Activated naive CD8-positive, alpha-beta T cell treated with anti-CD3 and anti-CD28 coated beads, Interleukin-2, amount 10 ng/mL, durations not matched to agents 7 days and 5 days (primary cell): ENCODE data around the gene NAPSA. TPM values are rescaled to one million over a fixed set of nuclear protein-coding genes. Genes with fewer than 3 reads are reported as not detected.
A peak's percentile ranks its signal among the peaks of the same experiment; 100 is the strongest.

ENCODE experiments used
- ATAC-seq: fragments of 150-1000 bp; cut with Tn5 transposase; one replicate; pipeline ENCODE4 v1.10.0; 2021; ENCODE audit warnings: low read depth, moderate library complexity
- POLR2A ChIA-PET: fragments of 350-600 bp; sonication (Branson Sonifier 250); formaldehyde crosslinking; loops from one replicate; lab custom pipeline; 2021; ENCODE audit warnings: antibody characterized with exemption; lab: Charles Lee
- DNase-seq: peaks from one replicate; pipeline ENCODE4 v3.0.0; 2021
- H3K27ac Mint-ChIP-seq: one replicate; pipeline ENCODE4 v1.8.0; 2022; ENCODE audit warnings: mild to moderate bottlenecking, mixed read lengths
- H3K27me3 Mint-ChIP-seq: one replicate; pipeline ENCODE4 v1.8.0; 2022; ENCODE audit warnings: mild to moderate bottlenecking, moderate library complexity, mixed read lengths
- H3K36me3 Mint-ChIP-seq: one replicate; pipeline ENCODE4 v1.8.0; 2021; ENCODE audit warnings: mild to moderate bottlenecking, mixed read lengths
- H3K4me1 Mint-ChIP-seq: one replicate; pipeline ENCODE4 v1.8.0; 2021; ENCODE audit warnings: mixed read lengths
- H3K4me3 Mint-ChIP-seq: one replicate; pipeline ENCODE4 v1.8.0; 2022; ENCODE audit warnings: mild to moderate bottlenecking, moderate library complexity, mixed read lengths
- H3K9me3 Mint-ChIP-seq: one replicate; pipeline ENCODE4 v1.8.0; 2021; ENCODE audit warnings: mixed read lengths
- total RNA-seq, 2 experiments: library from RNA; stranded (reverse); gene quantifications; one replicate each; pipeline ENCODE4 v1.2.3, GENCODE V29; 2021

Gene NAPSA
- total RNA-seq, 2 experiments from 2014 or later = 4.8 to 5.4 TPM

DNA sequence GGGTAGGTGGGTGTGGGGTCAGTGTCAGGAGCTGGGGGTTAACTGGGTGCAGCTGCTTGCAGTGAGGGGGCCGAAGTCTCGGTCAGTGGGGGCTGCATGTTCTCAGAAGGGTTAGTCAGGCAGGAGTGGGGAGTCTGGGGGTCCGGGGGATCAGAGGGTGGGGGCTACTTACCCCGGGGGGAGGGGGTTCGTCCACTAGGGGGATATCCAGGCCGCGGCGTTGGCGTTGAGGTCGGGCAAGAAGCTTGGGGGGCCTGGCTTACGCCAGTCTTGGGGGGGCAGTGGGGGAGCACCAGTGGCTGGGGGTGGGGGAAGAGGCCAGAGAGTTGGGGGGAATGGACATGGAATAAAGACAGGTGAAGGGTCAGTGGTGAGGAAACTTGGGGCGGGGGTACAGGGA, 45.4 kb downstream of the NAPSA start:
- H3K9me3 Mint-ChIP-seq = no peaks in the 10 kb centered on the region
- no peak for ATAC-seq
- no peak overlapping the region for H3K4me3 Mint-ChIP-seq
- peaks cover 27% of the 10 kb centered on the region for H3K27me3 Mint-ChIP-seq
- peaks cover 7% of the 10 kb centered on the region for H3K4me1 Mint-ChIP-seq
- POLR2A ChIA-PET = no interaction called here
- H3K36me3 Mint-ChIP-seq = no peaks in the 10 kb centered on the region
- DNase-seq = no peak
- H3K27ac Mint-ChIP-seq = no peak overlapping the region

DNA sequence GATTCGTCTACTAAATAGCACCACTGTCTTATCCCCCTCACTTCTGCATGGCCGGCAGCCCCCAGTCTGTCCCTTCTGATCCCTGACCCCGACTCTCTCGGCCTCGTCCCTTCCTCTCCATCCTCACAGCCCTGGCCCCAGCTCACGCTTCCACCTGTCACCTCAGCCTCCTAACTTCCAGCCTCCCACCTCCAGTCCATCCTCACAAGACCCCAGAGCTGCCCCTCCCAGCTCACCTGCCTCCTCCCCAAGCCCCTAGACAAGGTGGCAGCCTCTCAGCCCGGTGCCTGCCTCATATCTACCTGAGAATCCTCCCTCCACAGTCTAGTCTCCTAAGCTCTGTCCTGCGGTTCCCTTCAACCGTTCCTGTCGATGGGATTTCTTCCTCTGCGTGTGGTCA, 46.3 kb downstream of the NAPSA start:
- Mint-ChIP-seq H3K27me3 (peaks cover 32% of the 10 kb centered on the region), H3K9me3 (no peaks in the 10 kb centered on the region), H3K4me1 (peaks cover 7% of the 10 kb centered on the region), H3K27ac (no peak overlapping the region), H3K36me3 (no peaks in the 10 kb centered on the region), H3K4me3 (no peak overlapping the region)
- no peak for ATAC-seq
- DNase-seq = no peak
- POLR2A ChIA-PET = no interaction called here

DNA sequence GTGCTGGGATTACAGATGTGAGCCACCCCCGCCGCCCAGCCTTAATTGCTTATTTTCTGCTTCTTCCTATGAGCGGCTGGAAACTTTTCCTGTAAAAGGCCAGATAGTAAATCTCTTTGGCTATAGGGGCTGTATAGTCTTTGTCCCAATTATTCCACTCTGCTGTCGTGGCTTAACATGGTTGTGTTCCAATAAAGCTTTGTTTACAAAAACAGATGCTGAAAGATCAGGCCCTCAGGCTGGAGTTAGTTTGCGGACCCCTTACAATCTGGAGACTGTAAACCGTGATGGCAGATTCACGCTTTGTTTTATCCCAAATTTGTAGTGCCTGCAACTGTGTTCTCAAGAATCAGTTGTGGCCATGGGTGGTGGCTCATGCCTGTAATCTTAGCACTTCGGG, 47.0 kb downstream of the NAPSA start:
- ATAC-seq = no peak
- no peak overlapping the region for H3K4me3 Mint-ChIP-seq
- peaks cover 9% of the 10 kb centered on the region for H3K4me1 Mint-ChIP-seq
- H3K36me3 Mint-ChIP-seq = no peaks in the 10 kb centered on the region
- H3K9me3 Mint-ChIP-seq = no peaks in the 10 kb centered on the region
- H3K27me3 Mint-ChIP-seq = peaks cover 38% of the 10 kb centered on the region
- POLR2A ChIA-PET = no interaction called here
- H3K27ac Mint-ChIP-seq = no peak overlapping the region
- no peak for DNase-seq

DNA sequence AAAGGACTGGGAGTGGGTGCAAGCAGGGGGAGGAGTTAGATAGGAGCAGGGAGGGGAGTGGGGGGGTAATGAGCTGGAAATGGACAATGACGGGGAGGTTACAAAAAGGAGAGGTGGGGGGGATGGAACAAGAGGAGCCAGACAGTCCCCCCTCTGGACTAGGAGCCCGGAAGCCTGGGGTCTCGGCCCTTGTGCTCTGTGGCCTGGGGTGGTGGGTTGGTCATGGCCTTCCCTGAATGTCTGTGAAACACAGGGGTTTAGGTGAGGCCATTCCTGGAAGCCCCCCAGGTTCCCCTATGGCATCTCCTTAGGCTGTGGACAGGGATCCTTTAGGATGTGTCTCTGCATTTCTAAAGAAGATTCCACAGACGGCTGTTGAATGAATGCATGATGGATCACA, 48.3 kb downstream of the NAPSA start:
- ATAC-seq (no peak), DNase-seq (no peak)
- no peak overlapping the region for H3K4me3 Mint-ChIP-seq
- H3K27ac Mint-ChIP-seq = no peak overlapping the region
- peaks cover 49% of the 10 kb centered on the region for H3K27me3 Mint-ChIP-seq
- H3K36me3 Mint-ChIP-seq = no peaks in the 10 kb centered on the region
- no peaks in the 10 kb centered on the region for H3K9me3 Mint-ChIP-seq
- POLR2A ChIA-PET = no interaction called here
- H3K4me1 Mint-ChIP-seq = peaks cover 9% of the 10 kb centered on the region

DNA sequence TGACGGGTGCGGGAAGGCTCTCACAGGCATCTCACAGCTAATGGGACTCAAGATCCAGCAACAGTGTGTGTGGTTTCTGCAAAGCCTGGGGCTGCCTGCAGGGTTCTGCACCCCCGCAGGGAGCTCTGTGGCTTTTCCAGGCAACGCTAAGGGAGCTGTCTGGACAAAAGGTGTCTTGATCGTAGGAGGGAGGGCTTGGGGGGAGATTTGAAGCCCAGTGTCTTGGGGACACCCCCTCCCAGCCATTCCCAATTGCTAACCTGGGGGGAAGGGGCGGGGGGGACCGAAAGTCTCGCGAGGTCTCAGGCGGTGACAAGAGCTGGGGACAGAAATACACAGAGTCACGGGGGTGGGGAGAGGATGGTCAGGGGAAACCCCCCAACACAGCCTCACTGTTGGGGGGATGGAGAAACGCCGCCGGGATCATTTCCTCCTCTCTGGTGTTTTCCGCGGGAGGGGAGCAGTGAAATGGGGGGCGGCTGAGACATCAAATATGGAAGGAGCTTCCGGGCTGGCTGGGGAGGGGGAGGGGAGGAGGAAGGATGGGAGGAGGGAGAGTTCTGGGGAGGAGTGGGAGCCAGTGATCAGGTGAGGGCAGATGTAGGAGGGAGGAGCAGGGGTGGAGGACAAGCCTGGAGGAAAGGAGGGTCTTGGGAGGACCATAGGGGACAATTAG, 49.5 kb downstream of the NAPSA start:
- Mint-ChIP-seq H3K4me3 (peak overlapping the region; percentile 50), H3K27me3 (peaks cover 55% of the 10 kb centered on the region), H3K36me3 (no peaks in the 10 kb centered on the region), H3K4me1 (peaks cover 9% of the 10 kb centered on the region), H3K27ac (no peak overlapping the region), H3K9me3 (no peaks in the 10 kb centered on the region)
- DNase-seq = no peak
- POLR2A ChIA-PET = no interaction called here
- peak; percentile 45 for ATAC-seq

DNA sequence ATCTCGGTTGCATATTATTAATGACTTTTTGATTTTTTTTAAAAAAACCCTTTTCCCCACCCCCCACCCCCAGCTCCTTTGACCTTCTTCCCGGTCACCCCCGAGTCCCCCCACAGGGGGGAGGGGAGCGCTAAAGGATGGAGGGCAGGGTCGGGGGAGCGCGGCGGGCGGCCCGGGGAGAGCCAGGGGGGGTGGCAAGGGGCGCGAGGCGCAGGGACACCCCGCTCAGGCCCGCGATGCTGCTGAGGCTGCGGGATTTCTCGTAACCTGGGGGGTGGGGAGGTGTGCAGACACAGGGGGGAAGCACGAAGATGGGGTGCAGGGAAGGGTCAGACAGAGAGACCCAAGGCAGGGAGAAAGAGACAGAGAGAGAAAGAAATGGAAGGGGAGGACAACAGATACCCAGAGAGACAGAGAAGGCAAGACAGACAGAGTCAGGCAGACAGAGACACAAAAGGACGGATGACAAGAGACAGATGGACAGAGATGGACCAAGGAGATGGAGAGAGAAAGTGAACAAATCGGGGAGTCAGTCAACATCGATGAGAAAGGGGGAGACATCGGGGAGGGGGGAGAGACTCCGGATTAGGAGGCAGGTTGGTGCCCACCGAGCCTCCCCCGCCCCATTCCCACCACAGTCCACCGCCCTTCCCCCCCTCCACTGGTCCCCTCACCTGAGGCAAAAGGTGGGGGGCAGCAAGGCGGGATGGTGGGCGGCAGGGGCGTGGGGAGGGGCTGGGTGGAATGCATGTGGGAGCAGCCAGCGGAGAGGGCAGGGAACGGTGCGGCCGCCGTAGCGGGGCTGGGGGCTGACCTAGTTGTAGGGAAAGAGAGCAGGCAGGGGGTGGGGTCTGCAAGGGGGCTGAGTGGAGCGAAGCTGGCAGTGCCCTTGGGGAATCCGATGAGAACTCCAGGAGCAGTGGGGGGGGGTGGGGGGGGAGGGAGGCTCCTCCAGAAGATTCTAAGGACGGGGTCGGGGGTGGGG, 50.4 kb downstream of the NAPSA start:
- Mint-ChIP-seq H3K27me3 (peaks cover 61% of the 10 kb centered on the region), H3K4me1 (peaks cover 9% of the 10 kb centered on the region), H3K36me3 (no peaks in the 10 kb centered on the region), H3K9me3 (no peaks in the 10 kb centered on the region), H3K27ac (no peak overlapping the region), H3K4me3 (peak overlapping the region; percentile 65)
- ATAC-seq (no peak), DNase-seq (no peak)
- POLR2A ChIA-PET = no interaction called here

DNA sequence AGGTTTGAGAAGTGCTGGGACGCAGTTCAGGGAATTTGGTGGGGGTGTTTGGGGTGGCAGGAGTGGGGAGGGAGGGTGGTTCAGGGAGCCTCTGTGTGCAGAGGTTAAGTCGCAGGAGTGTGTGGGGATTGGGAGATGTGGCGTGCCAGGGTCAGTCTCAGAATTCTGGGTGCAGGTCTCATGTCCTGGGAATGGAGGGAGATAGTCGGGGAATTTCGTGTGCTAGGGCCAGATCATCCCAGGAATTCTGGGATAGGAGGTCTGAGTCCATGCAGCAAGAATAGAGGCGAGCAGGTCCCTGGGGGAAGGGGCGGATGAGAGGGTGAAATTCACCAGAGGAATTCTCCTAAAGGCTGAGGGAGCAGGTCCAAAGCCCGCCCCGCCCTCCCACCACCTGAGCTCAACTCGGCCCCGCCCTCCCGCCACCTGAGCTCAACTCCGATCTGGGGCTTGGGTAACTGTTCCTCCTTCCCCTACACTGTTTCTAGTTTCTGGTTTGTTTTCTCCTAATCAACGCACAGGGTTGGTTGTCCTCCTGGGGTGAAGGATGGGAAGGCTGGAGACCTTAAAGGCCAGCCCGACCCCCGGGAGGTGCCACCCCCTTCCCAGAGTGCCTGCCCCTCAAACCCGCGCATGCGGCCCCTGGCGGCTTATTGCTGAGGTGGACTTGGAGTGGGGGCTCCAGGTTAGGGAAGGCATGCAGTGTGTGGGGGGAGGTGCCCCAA, 51.5 kb downstream of the NAPSA start:
- ATAC-seq = no peak
- Mint-ChIP-seq H3K27ac (no peak overlapping the region), H3K9me3 (no peaks in the 10 kb centered on the region), H3K36me3 (no peaks in the 10 kb centered on the region), H3K4me1 (peaks cover 9% of the 10 kb centered on the region), H3K4me3 (no peak overlapping the region), H3K27me3 (peaks cover 64% of the 10 kb centered on the region)
- POLR2A ChIA-PET = no interaction called here
- no peak for DNase-seq

DNA sequence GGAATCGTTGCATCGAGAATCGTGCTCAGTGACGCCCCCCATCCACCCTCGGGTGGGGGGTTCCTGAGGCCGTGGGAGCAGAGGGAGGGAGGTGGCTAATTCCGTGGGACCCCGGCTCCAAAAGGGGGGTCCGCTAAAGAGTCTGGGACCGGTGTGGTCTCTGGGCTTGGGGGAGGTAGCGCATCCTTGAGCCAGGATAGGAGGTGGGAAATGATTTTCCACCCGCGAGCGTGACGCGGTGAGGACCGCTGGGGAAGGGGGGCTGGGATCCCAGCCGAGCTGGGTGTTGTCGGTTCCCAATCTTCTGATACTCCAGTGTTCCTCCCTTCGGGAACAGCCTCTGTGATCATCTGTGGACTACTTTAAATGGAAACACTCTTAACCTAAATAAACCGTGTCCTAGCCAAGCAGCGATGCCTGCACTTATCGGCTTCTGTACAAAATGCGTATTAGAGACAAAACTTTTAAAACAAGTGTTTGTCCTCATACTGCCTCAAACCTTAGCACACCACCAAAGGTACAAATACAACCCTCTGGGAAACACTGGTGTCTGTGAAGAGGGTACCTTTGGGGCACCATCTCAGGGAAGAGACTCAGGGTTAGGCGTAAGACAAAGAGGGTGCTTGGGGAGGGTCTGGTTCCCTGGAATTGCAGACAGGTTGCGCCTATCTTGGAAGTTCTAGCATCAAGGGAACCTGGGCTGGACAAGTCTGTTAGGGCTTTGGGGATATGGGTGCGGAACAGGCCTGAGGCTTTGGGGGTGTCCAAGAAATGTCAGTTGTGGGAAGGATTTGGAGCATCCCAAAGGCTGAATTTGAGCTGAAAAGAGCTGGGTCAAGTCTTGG, 52.2 kb downstream of the NAPSA start:
- Mint-ChIP-seq H3K4me1 (peaks cover 9% of the 10 kb centered on the region), H3K4me3 (no peak overlapping the region), H3K9me3 (no peaks in the 10 kb centered on the region), H3K27ac (no peak overlapping the region), H3K27me3 (peaks cover 68% of the 10 kb centered on the region), H3K36me3 (no peaks in the 10 kb centered on the region)
- ATAC-seq (no peak), DNase-seq (no peak)
- POLR2A ChIA-PET = no interaction called here

DNA sequence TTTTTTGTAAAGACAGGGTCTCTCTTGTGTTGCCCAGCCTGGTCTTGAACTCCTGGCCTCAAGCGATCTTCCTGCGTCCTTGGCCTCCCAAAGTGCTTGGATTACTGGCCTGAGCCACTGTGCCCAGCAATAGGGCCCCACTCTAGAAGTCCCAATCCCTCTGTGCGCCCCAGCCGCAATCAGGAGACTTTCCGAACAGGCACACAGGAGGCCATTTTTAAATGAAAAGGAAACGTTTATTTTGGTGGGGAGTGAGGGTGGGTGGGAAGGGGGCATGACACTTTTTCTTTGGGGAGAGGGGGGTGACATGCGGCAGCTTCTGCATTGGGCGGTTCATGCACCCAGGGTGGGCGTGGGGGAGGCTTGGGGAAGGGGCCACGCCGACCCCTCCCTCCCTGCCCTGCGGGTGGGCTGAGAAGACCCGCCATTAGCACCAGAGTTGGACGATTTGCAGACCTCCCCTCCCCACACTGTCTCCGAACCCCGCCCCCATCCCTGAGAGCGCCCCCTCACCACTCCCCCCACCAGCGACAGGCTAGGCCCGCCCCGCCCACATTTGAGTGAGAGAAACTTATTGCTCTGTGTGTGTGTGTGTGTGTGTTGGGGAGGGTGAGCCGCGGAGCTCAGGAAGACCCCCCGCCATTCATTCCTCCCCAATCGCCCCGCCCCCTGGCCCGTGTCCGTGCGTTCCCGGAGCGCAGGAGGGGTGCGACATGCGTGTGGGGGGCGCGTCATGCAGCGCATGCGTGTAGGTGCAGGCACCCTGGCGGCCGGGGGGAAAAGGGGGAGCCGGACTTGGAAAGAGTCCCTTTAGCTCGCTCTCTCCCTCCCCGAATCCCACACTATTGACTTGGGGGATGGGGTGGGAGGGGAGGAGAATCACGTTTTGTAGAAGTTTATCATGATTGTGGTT, 53.5 kb downstream of the NAPSA start:
- Mint-ChIP-seq H3K4me1 (peaks cover 9% of the 10 kb centered on the region), H3K36me3 (no peaks in the 10 kb centered on the region), H3K4me3 (no peak overlapping the region), H3K9me3 (no peaks in the 10 kb centered on the region), H3K27me3 (peaks cover 58% of the 10 kb centered on the region), H3K27ac (no peak overlapping the region)
- DNase-seq (no peak), ATAC-seq (no peak)
- POLR2A ChIA-PET = no interaction called here

DNA sequence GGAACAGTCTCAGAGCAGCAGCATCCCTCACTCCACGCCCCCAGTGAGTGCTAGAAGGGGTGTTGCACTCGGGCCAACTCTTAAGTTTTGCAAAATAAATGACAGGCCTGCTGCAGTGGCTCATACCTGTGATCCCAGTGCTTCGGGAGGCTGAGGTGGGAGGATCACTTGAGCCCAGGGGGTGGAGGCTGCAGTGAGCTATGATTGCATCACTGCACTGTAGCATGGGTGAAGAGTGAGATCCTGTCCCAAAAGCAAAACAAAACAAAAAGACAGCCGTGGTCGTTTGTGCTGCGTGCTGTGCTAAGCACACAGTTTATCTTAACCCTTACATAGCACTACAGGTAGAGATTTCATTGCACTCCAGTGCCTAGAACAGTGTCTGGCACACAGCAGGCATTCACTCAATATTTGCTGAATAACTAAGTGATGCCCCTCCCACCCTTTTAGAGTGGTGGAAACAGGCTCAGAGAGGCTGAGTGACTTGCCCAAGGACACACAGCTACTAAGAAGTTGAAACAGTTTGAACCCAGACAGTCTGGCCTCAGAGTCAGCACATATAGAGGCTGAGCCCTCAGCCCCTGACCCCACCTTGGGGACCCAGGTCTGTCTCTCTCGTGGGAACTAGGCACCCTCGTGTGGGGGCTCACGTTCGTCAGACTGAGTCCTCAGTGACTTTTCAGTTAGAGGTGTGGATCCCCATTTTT, 54.5 kb downstream of the NAPSA start:
- no peaks in the 10 kb centered on the region for H3K9me3 Mint-ChIP-seq
- peaks cover 7% of the 10 kb centered on the region for H3K4me1 Mint-ChIP-seq
- no peak overlapping the region for H3K4me3 Mint-ChIP-seq
- peaks cover 50% of the 10 kb centered on the region for H3K27me3 Mint-ChIP-seq
- no peak for ATAC-seq
- no peak overlapping the region for H3K27ac Mint-ChIP-seq
- POLR2A ChIA-PET = no interaction called here
- no peaks in the 10 kb centered on the region for H3K36me3 Mint-ChIP-seq
- no peak for DNase-seq

DNA sequence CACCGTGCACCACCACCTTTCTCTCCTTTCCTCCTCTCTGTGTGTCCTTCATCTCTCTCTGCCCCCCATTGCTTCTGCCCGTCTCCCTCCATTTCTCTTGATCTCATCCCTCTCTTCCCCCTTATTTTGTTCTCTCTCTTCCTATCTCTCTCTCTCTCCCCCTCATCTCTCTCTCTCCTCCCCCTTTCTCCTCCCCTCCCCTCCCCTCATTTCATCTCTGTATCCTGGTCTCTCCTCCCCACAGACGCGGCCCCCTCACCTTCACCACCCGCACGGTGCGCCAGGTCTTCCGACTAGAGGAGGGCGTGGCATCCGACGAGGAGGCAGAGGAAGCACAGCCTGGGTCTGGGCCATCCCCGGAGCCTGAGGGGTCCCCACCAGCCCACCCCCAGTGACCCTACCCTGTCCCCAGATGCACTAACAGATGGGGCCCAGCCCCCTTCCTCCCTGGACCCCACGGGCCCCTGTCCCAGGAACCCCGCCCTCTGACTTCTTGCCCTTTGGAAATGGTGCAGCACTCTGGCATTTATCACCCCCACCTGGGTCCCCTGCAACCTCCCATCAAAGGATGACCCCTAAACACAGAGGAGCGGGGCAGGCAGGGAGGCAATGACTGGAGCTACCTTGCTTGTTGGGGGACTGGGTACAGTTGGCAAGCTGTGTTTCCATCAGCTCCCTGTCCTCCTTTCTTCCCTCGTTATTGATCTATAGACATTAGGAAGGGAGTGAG, 55.9 kb downstream of the NAPSA start:
- Mint-ChIP-seq H3K9me3 (no peaks in the 10 kb centered on the region), H3K27me3 (peaks cover 42% of the 10 kb centered on the region), H3K4me1 (peaks cover 3% of the 10 kb centered on the region), H3K4me3 (no peak overlapping the region), H3K27ac (no peak overlapping the region), H3K36me3 (no peaks in the 10 kb centered on the region)
- DNase-seq (no peak), ATAC-seq (no peak)
- POLR2A ChIA-PET = no interaction called here
